HCT116 (cell line): ENCODE measurements around the gene PKDCC.

Source experiments
- EZH2 ChIP-seq: fragments of 200-600 bp; sonication (generic); IDR thresholded peaks from 2 replicates; pipeline ENCODE4 v1.6.1; 2017; ENCODE audit warnings: antibody characterized with exemption, mixed run types
- POLR2A ChIP-seq: IDR thresholded peaks from 2 replicates; pipeline ENCODE4 v1.7.0; 2011; ENCODE audit warnings: borderline replicate concordance; ENCODE audit not compliant: insufficient read depth, insufficient read length; ENCODE audit errors: extremely low read depth
- POLR2AphosphoS5 ChIP-seq: IDR thresholded peaks from 2 replicates; pipeline ENCODE4 v1.6.1; 2011; ENCODE audit warnings: mild to moderate bottlenecking, low read depth, low read length, moderate library complexity
- RAD21 ChIP-seq: IDR thresholded peaks from 2 replicates; pipeline ENCODE4 v1.6.1; 2012; ENCODE audit warnings: low read depth, mild to moderate bottlenecking
- SRF ChIP-seq: IDR thresholded peaks from 2 replicates; pipeline ENCODE4 v1.6.1; 2012; ENCODE audit warnings: low read depth
- TF ChIP-seq, protein P1 (sequence below), 3 experiments: fragments of 200-600 bp in 1 of 3; sonication (generic) in 1 of 3; IDR thresholded peaks in 2 of 3; conservative IDR thresholded peaks in 1 of 3; 2 replicates each; pipeline ENCODE4 v1.5.1; 2012 to 2017; ENCODE audit warnings: low read depth in 2 of 3, low read length in 2 of 3, antibody characterized with exemption in 1 of 3, borderline replicate concordance in 1 of 3, control low read depth in 1 of 3, mild to moderate bottlenecking in 1 of 3, mixed read lengths in 1 of 3, mixed run types in 1 of 3, moderate library complexity in 1 of 3; ENCODE audit not compliant: insufficient read depth in 1 of 3
- TF ChIP-seq, protein P2 (sequence below): IDR thresholded peaks from 2 replicates; pipeline ENCODE4 v1.6.1; 2012; ENCODE audit warnings: low read depth

DNA sequence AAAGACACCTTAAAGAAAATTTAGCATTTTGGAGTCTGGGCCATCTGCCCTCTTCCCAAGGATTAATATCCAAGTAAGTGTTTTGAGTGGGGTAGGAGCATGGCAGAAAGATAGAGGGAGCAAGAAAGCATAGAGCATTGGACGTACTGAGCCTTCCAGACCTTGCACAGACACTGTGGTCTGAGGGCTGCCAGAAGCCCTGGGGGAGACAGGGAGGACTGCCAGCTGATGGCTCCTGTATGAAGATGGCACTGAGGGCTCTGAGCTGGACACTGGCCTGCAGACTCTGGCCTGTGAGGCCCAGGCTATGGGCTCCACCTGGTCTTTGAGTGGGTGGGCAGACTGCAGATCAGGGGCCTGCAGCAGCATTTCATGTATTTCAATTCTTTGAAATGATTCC, 2.9 kb upstream of the PKDCC start:
- no peak for TF ChIP-seq POLR2A
- no peak for TF ChIP-seq RAD21
- TF ChIP-seq, protein P1, sequence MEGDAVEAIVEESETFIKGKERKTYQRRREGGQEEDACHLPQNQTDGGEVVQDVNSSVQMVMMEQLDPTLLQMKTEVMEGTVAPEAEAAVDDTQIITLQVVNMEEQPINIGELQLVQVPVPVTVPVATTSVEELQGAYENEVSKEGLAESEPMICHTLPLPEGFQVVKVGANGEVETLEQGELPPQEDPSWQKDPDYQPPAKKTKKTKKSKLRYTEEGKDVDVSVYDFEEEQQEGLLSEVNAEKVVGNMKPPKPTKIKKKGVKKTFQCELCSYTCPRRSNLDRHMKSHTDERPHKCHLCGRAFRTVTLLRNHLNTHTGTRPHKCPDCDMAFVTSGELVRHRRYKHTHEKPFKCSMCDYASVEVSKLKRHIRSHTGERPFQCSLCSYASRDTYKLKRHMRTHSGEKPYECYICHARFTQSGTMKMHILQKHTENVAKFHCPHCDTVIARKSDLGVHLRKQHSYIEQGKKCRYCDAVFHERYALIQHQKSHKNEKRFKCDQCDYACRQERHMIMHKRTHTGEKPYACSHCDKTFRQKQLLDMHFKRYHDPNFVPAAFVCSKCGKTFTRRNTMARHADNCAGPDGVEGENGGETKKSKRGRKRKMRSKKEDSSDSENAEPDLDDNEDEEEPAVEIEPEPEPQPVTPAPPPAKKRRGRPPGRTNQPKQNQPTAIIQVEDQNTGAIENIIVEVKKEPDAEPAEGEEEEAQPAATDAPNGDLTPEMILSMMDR (IDR thresholded peaks at IDR 0.05 in 2 of 3, conservative IDR thresholded peaks at IDR 0.05 in 1 of 3; ENCODE audit: borderline replicate concordance in 1 of 3, insufficient read depth in 1 of 3, low read depth in 2 of 3, low read length in 2 of 3) = no peak
- no peak for TF ChIP-seq EZH2
- TF ChIP-seq SRF = no peak
- TF ChIP-seq, protein P2, sequence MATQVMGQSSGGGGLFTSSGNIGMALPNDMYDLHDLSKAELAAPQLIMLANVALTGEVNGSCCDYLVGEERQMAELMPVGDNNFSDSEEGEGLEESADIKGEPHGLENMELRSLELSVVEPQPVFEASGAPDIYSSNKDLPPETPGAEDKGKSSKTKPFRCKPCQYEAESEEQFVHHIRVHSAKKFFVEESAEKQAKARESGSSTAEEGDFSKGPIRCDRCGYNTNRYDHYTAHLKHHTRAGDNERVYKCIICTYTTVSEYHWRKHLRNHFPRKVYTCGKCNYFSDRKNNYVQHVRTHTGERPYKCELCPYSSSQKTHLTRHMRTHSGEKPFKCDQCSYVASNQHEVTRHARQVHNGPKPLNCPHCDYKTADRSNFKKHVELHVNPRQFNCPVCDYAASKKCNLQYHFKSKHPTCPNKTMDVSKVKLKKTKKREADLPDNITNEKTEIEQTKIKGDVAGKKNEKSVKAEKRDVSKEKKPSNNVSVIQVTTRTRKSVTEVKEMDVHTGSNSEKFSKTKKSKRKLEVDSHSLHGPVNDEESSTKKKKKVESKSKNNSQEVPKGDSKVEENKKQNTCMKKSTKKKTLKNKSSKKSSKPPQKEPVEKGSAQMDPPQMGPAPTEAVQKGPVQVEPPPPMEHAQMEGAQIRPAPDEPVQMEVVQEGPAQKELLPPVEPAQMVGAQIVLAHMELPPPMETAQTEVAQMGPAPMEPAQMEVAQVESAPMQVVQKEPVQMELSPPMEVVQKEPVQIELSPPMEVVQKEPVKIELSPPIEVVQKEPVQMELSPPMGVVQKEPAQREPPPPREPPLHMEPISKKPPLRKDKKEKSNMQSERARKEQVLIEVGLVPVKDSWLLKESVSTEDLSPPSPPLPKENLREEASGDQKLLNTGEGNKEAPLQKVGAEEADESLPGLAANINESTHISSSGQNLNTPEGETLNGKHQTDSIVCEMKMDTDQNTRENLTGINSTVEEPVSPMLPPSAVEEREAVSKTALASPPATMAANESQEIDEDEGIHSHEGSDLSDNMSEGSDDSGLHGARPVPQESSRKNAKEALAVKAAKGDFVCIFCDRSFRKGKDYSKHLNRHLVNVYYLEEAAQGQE = no peak
- no peak for TF ChIP-seq POLR2AphosphoS5
